ENCODE results near the gene SFXN4. TPM values are rescaled to one million over a fixed set of nuclear protein-coding genes. Genes with fewer than 3 reads are reported as not detected.

Gene SFXN4, protein sequence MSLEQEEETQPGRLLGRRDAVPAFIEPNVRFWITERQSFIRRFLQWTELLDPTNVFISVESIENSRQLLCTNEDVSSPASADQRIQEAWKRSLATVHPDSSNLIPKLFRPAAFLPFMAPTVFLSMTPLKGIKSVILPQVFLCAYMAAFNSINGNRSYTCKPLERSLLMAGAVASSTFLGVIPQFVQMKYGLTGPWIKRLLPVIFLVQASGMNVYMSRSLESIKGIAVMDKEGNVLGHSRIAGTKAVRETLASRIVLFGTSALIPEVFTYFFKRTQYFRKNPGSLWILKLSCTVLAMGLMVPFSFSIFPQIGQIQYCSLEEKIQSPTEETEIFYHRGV
- 6.9 and 8.0 TPM in 2 replicates for total RNA-seq (ENCODE audit: low replicate concordance)

DNA sequence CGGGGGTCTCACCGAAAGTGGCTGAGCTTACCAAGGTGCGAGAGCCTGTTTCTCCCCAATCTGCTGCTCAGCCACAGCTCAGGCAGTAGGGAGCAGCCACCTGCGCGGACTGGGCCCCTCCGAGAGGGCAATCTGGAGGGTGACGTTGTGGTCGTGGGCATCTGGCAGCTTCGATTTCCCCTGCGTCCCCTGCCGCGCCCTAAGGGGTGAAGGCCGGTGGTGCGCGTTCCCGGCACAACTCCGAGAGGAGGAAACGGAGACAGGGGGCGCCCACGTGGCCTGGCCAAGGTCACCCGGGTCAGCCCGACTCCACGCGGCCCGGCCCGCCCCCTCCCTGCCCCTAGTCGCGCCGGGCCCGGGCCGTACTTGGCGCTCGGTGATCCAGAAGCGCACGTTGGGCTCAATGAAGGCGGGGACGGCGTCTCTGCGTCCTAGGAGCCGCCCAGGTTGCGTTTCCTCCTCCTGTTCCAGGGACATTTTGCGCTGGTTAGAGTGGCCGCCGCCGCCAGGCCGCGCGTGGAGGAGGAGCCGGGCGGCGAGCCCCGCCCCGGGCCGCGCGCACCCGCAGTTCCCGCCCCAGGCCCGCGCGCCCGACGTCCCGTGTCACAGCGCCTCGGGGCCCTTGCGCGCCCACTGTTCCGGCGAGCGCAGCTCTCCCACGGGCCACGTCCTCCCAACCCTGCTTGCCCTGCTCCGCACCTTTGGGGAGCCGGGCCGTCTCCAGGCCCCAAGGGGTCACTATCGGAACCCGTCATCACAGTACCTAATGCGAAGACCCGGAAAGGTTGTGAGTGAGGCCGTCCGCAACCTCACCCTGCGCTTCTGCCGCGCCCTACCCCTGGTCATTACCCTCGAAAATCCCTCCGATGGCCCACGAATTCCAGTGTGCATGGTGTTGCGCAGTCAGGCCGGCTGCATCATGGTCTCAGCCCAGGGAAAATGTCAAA, at the start of gene SFXN4:
TSS of gene SFXN4 (minus strand) at position 544 of the 947 bp plus-strand sequence. CDS start at position 477, 67 bp downstream.

DNA sequence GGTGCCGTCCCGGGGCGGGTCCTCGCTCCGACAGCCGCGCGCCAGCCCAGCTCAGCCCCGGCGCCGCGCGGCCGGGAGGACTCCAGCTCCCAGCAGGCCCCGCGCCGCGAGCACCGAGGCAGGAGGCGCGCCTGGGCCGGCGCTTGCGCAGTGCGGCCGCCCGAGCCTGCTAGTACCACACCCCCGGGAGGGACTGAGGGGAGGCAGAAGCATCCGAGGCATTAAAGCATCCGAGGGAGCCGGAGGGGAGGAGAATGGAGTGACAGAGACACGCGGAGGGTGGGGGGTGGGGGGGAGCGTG, 41.8 kb upstream of the SFXN4 start, which contains the start of gene GRK5:
TSS of gene GRK5 (plus strand) at position 206 of the 301 bp plus-strand sequence. CDS start 347 bp downstream, outside the sequence.

DNA sequence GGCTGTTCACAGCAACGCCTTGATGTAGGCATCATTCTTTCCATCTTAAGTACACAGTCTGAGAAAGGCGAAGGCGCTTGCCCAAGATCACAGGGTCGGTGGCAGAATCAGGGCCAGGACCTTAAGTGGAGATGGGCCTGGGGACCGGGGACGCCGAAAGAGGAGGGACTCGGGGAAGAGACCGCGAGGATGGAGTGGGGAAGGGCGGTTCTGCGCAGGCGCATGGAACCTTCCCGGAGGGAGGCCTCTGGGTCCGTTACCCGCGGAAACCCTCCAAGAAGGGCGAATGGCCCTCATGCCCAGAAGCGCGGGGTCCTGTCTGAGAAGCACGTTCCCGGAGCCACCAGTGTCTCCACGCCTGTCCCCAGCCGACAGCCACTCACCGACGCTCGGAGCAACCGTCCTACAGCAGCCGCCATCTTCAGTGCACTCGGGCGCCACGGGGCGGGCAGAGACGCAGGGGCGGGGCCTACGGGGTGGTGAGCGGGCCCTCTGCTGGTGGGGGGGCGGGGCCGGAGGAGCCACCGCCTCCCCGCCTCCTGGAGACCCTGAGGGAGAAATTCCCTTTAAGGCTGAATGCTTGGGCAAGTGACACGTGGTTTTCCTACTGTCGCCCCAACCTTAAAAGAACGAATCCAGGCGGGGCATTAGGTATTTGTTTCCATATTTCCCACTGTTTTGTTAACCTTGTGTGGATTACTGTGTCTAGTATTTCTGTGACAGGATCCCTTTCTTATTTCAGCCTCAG, 13.0 kb upstream of the SFXN4 start, which contains the start of gene PRDX3:
TSS of gene PRDX3 (minus strand) at position 441 of the 748 bp plus-strand sequence. CDS start at position 419, 22 bp downstream.

DNA sequence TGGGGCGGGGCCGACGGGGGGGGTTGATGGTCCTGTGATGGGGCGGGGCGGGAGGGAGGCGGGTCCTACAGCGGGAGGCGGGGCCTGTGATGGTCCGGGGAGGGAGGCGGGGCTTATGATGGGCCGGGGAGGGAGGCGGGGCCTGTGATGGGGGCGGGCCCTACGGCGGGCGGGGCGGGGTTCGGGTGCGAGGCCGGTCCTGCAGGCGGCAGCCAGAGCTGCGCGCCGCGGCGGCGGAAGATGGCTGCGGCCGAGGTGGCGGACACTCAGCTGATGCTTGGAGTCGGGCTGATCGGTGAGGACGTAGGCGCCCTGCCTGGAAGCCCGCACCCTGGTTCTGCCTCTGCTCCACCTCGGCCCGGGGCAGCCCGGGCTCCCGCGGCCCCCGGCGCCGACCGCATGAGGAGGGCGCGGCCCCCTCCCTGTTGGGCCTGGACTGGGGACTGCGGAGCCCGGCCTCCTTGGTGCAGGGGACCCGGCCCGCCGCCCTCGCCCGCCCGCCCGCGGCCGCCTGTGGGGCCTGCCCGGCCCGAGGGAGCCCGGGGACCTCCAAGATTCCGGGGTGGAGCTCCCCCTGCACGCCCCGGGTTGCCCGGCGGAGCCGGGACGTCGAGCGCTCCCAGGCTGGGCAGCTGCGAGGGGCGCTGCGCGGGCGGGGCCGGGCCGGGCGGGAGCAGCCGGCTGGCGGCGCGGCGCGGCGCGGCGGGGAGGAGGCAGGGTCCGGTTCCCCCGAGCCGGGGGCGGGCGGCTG, 61.4 kb downstream of the SFXN4 start, which contains the start of gene DENND10:
TSS of gene DENND10 (plus strand) at position 211 of the 751 bp plus-strand sequence. CDS start at position 241, 30 bp downstream.

Other genes with a start within 250 kb of the SFXN4 start
- 0.12 and 0.75 TPM in 2 replicates for gene NANOS1, start 136.0 kb downstream of the SFXN4 start, total RNA-seq (ENCODE audit: low replicate concordance)
- 74.8 and 105 TPM in 2 replicates for gene EIF3A, start 84.9 kb downstream of the SFXN4 start, total RNA-seq (ENCODE audit: low replicate concordance)
- gene DENND10, start 61.6 kb downstream of the SFXN4 start, total RNA-seq (ENCODE audit: low replicate concordance): 71.8 and 107 TPM in 2 replicates
- 113 and 120 TPM in 2 replicates for gene PRDX3, start 13.1 kb upstream of the SFXN4 start, total RNA-seq (ENCODE audit: low replicate concordance)
- 15.8 and 21.1 TPM in 2 replicates for gene GRK5, start 41.9 kb upstream of the SFXN4 start, total RNA-seq (ENCODE audit: low replicate concordance)

All from smooth muscle cell of the coronary artery (primary cell).